Activated CD8-positive, alpha-beta memory T cell treated with anti-CD3 and anti-CD28 coated beads for 24 hours (primary cell): ENCODE measurements around the gene STK32B.

Source experiments
- DNase-seq: peaks from one replicate; pipeline ENCODE4 v3.0.0-alpha.2; 2020

STK32B gene

DNA sequence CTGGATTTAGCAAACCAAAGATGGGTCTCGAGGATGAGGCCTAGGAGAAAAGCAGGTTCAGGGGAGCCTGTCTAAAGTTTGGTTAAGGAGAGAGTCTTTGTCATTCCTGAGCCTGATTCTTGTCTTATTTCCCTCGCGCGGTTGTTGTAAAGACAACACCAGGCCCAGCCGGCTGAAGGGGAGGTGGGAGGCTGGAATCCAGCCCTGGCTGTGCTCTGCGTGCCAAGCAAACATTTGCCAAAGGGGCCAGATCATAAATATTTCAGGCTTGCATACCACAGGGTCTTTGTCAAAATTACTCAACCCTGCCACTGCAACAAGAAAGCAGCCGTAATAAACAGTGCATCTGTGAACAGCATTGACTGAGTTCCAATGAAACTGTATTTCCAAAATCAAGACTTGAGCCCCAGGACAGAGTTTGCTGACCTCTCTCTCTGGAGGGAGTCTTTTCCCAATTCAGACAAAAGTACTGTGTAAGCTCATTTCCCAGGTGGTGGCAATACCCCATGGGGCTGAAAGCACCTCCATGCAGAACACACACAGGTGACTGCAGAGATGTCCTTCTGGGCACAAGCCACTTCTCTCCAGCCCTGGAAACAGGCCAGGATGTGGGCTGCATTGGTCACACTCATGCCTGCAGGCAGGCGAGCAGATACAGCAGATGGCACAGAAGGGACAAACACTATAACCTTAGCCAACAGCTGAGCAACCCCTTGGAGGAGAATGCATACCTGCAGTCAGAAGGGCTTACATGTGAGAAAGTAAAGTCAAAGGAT, 320.3 kb downstream of the STK32B start:
- no peak for DNase-seq

DNA sequence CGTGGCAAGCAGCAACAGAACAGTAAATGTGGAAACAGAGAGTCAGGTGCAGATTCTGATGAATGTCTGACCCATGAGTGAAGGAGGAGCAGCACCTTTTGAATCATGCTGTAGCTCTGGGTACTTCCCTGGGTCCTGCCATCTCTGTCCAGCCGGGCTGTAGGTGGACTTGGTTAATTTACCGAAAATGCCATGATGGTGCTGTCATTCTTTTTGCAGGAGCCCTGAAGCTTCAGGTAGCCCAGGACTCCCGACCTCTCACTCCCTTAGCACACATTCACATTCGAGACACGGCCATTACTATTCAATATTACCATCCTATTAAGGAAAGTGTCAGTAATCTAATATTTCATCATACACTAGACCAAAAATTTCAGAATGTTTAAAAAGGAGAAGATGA, 320.9 kb downstream of the STK32B start:
- DNase-seq = no peak

DNA sequence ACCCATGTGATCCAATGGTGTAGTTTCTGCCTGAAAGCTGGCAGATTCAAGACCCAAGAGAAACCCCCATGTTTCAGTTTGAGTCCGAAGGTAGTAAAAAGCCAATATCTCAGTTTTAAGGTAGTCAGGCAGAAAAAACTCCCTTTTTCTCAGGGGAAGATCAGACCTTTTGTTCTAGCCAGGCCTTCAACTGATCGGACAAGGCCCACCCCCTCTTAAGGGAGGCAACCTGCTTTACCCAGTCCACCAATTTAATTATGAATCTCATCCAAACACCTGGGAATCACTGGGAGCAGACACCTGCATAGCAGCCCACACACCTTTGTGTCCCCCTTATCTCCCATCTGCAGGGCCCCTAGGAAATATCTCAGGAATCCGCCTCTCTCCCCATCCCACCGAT, 322.0 kb downstream of the STK32B start:
- DNase-seq = no peak

DNA sequence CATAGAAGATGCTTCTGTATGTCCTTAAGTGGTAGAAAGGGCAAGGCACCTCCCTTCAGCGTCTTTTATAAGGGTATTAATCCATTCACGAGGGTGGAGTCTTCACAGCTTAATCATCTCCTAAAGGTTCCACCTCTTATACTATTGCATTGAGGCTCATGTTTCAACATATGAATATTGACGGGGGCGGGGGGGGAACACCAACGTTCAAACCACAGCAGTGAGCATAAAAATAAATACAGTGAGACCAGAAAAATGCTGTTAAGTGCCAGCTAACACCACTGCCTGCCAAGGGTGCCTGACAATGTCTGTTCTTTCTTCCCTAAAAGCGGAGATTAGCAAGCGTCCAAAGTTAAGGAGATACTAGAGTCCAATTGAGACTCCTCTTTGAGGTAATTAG, 323.3 kb downstream of the STK32B start:
- DNase-seq = no peak

DNA sequence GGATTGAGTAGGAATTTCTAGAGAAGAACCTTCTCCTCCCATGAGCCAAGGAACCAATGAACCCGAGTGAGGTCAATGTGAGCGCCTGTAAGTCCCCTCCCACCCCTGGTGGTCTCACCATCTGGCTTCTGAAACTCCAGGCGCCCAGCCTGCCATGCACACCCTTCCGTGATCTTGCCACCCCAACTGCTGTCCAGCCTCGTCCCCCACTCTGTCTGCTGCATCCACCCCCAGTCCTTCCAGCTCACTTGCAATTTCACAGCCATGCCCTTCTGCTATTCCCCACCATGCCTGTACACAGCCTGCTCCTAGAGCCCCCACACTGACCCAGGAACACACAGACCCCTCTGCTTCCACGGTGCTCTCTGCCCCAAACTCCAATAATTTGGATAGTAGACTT, 323.7 kb downstream of the STK32B start:
- no peak for DNase-seq

DNA sequence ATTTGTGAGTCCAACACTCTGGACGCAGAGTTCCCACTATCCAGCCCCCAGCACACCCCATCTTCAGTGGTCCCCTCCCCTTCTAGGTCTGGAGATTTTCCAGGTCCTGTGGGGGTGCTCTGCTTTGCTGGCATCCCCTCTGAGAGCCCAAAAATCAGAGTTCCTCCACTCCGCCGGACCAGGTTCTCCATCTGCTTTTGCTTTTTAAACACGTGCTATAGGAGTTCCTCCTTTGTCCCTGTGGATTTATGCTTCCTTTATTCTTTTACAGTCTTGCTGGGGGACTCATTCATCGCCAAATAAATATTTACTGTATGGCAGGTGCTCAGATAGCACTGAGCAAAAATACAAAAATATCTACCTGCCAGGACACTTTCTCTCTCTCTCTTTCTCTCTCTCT, 324.7 kb downstream of the STK32B start:
- no peak for DNase-seq

DNA sequence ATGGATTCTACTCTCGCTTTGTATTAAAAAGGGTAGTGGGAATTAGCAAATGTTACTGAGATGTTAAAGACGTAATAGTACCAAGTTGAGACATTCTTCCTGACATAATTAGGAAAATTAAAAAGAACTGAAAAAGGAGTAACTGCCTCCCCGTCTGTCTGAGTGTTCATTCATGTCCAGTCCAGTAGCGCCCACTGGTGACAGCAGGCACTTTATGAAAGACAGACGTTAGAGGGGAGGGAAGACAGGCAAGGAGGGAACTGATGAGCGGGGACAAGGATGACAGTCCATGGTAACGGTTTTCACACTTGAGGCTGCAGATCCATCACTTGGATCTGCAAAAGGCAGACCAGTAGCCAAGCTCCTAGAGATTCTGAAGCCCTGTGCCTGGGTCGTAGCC, 326.7 kb downstream of the STK32B start:
- no peak for DNase-seq

DNA sequence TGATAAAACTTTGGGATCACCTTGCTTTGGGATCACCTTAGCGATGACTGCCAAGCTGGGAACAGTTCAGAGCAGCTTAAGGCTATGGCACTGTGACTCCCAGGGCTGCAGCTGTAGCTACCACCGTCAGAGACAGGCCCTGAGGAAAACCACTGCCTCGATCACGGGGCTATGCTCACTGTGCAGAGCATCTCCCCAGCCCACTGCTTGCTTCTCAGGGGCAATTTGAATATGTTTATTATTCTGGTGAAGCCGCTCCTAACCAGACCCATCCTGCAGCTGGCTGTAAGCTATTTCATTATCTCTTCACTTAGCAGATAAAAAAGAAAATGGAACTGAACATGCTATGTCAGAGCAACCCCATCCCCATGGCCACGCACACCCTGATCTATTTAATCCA, 328.6 kb downstream of the STK32B start:
- DNase-seq = no peak

DNA sequence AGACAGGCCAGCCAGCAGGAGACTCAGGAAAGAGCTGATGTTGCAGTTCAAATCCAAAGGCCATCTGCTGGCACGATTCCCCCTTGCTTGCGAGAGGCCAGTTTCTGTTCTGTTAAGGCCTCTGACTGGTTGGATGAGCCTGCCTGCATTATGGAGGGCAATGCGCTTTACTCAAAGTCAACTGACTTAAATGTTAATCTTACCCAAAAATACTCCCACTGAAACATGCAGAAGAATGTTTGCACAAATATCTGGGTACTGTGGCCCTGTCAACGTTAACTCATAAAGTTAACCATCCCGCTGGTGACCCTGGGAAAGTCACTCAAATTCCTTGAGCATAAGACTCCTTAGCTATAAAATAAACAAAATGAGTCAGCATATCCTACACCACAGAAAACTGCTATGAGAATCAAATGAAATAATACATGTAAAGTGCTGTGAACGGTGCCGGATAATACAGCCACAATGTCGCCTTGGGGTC, 330.7 kb downstream of the STK32B start:
- no peak for DNase-seq

DNA sequence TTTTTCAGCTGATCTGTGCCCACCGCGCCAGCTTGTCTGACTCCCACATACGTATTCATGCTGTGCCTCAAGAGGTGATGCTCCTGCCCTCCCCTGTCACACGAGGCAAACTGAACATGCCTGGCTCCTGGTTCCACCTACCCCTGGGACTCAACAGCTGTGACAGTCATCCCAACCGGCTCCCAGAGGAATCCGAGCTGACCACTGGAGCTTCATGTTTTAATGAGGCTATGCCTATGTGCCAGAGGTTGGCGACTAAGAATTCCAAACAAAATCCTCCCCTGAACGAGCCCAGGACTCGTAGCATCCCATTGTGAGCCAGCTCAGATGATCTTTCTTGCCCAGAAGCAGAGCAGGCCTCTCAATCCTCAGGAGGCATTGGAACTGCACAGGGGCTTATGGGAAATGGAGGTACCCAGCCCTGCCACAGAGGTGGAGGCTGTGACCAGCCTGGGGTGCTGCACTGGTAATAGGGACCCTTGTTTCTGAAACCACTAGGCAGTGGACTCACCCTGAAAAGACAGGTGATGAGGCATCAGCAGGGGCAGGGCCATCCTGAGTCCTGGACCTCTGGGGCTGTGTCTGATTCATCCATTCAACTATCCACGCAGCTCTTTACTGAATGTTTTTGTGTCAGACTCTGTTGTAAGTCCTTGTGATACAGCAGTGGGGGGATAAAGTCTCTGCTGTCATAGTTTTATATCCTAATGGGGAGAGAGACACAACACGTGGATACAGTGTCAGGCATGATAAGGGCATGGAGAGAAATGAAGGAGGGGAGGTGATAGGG, 332.1 kb downstream of the STK32B start:
- no peak for DNase-seq

DNA sequence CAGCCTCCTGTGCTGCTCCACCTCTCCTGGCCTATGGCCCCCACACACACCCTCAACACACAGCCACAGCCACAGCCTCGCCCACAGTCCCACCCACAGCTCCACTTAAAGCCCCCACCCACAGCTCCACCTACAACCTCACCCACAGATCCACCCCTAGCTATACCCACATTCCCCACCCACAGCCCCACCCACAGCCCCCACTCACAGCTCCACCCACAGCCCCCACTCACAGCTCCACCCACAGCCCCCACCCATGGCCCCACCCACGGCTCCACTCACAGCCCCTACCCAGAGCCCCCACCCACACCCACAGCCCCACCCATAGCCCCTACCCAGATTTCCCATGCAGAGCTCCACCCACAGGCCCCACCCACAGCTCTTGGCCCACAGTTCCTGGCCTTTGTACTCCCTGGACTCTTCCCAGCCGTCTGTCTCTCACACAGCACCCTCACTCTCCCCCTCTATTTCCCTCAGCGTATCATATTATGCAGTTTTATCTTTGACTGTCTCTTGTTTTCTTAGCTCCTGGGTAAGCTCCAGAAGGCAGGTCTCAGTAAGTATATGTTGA, 334.5 kb downstream of the STK32B start:
- DNase-seq = no peak

DNA sequence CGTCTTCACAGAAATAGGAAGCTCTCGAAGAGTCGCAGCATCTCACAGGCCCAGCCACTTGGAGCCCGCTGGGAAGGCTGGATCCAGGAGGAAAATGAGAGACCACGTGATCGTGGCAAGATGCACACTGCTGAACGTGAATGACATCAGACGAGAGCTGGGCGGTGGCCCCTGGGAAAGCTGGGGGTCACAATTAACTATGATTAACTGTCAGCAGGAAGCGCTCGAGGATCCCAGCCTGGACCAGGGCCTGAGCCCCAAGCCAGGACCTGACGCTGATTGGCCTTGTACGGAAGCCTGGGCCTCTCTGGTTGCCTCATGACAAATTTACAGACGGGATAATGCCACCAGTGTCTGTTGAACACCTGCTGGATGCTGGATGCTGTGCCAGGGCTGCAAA, 335.6 kb downstream of the STK32B start:
- no peak for DNase-seq

DNA sequence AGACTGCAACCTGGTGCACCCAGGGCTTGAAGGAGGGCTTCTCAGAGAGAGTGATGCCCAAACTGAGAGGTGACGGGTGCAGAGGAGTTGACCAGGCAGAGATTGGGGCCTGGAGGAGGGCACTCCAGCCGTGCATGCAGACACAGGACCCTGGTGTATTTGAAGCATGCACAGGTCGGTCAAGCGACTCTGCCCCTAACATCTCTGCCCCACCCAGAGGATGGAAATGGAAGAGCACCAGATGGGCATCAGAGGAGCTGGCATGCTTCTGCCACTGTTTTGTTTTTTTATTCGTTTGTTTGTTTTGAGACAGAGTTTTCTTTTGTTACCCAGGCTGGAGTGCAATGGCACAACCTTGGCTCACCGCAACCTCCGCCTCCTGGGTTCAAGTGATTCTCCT, 336.2 kb downstream of the STK32B start:
- no peak for DNase-seq

DNA sequence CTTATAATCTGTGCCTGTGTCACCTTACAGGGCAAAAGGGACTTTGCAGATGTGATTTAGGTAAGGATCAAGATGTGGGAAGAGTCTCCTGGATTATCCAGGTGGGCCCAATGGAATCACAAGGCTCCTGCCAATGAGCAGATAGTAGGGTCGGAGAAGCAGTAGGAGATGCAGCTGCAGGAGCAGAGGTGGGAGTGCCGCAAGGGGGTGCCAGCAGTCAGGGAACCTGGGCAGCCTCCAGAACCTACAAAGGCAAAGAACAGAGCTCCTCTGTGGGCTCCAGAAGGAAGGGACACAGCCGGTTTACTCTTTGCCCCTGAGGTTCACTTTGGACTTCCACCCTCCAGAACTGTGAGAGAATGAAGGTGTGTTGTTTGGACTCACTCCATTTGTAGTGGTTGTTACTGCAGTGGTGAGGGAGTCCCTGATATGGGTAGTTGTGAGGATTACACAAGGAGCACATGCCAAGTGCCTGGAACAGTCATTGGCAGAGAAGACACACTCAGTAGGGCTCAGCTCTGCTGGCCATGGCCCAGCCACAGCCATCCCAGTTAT, 338.6 kb downstream of the STK32B start:
- no peak for DNase-seq

DNA sequence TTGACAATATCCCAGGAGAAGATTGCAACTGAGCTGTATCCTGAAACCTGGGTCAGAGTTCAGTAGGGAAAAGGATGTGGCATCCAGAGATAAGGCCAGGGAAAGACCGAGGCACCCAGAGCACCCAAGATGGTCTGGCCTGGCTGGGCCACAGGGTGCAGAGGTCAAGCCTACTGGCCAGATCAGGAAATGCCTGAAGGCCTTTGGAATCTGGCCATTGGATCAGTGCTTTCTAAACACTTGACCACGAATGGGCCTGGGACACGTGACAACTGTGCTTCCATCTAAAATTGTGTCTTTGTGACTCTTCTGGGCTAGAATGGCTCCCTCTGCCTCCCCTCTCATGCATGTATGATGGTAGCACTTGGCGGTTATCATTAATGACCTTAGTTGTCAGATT, 340.2 kb downstream of the STK32B start:
- DNase-seq = no peak

DNA sequence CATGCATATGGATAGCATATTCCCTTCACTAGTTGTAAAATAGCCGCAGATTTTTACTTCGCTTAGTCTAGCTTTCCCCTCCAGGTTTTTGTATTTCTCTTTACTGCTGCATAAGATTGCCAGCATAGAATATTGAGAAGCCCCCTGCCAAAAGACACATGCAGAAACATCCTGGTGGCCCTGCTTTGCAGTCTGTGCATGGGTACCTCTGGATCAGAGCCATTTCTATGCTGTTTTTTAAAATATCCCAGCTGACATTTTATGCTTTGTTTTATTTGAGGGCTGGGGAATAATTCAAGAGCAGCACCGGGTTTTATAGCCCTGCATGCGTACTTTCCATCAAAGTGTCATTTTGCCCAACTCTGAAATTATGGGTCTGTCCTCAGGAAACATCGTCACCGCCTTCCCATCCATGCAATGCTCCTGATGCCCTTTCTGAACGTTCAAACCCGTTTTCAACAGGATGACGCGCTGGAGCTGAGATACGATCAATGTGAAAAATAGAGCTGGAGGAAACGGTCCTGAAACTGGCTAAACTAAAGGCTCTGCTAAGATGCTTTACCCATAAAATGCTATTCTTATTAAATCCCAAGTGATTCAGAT, 342.7 kb downstream of the STK32B start:
- DNase-seq = no peak

DNA sequence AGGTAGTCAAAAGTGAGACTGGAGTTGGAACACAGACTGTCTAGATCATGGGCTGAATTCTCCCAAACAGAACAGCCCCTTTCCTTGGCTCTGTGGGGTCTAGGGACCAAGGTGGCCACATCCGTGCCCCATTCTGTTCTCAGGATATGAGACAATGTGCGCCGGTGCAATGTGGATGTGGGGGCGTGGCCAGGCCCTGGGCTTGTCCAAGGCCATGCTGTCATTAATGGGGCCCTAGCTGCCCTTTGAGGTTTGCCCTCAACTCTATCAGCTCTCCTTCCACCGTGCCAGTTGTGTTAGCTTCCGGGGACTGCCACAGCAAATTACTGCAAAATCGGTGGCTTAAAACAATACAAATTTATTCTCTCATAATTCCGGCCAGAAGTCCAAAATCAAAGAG, 344.5 kb downstream of the STK32B start:
- no peak for DNase-seq

DNA sequence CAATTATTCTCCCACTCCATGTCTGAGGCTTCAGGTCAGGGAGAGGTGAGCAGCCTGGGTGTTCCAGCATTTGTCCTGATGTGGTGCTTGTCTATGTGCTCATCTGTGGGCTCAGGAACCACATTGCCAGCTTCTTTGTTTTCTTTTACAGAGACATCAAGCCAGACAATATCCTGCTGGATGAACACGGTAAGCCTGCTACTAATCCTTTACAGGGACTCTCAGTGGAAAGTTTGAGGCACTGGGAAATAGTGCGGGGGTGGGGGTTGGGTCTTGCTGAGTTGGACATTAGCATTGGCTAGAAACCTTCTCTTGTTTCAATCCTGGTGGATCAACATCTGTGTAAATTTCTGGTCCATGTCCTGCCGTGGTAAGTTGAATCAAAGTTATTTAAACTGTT, 346.8 kb downstream of the STK32B start:
- DNase-seq = no peak

DNA sequence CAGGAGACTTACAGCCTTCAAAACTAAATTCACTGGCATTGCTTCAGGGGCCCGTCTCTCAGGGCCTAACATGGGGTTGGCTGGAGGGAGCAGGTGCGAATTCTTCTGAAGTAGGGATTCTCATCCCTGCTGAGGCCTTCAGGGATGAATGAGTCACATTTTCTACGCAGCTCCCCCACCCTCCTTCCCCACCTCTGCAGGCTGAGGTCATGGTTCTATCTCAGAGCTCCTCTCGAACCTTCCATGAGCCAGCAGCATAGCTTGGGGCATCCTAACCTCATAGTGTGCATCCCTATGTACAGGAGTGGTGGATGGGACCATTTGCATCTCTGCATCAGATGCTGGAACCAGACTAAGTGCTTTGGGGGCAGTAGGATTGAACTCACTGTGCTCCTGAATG, 347.8 kb downstream of the STK32B start:
- DNase-seq = no peak

DNA sequence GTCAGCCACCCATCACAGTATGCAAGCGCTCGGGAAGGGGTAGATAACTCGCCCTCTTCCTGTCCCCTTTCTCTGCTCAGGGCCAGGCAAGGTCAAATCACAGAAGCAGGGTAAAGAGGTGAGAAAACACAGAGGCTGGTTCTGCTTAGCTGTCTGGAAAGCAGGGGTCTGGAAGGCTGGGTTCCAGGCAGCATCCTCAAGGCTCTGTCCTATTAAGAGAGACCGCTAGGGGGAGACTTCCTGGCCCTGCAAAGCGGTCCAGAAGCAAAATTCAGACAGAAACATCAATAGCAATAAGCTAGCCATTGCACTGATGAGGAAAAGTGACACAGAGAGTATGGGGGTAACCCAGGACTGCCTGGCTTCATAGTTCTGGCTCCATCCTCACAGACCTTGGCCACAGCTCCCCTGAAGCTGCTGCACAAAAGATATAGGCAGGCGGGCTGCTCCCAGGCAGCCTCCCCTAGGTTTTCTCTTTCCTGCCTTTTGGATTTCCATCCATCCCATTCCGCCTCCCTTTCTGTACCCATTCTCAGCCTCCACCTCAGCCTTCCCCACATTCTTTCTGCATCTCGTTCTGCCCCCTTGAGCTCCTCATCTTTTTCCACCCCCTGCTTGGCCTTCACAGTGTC, 348.6 kb downstream of the STK32B start:
- no peak for DNase-seq

DNA sequence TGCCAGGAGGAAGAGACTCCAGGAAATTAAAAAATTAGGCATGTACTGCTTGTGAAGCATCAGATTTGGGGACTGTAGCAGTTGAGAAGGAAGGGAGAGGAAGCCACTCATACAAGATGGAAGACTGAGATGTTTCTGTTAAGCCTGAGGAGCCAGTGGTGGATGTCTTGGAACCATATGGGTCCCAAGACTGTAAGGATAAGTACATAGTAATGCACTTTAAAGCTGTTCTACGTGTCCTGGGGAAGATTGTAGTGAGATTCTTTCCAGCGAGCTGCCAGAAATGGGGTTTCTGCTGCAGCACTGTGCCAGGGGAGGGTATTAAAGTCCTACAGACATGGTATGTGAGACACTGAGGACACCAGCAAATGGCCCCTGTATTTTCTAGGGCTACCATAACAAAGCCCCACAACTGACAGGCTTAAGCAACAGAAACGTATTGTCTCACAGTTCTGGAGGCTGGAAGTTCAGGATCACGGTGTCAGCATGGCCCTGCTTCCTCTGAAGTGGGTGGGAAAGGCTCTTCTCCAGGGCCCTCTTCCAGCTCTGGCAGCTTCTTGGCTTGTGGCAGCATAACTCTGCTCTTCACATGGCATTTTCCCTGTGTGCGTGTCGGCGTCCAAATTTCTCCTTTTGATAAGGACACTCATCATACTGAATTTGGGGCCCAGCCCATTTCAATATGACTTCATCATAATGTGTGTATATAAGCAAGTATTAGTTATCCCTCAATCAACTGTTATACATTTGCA, 352.6 kb downstream of the STK32B start:
- DNase-seq = no peak

DNA sequence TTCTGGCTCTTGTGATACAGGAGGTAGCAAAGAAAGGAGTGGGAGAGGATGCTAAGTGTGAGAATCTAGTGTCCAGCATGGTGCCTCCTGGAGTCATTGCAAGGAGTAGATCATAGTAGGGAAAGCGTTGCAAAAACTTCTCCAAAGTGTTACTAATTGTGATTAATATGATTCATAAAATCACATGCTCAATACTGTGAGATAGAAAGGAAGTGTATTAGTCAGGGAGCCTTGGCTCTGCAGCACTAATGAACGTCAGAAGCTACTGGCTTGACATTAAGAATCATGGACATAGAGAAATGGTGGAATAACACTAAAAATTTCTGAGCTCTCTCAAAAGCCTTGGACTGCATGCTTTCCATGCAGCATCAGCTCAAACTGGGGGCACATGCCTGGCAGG, 358.0 kb downstream of the STK32B start:
- DNase-seq = no peak
